Measurements from ENCODE around the gene AGRN.
"Not testable (repeated sequence)": the region's sequence is repeated elsewhere in the genome, so short reads cannot be mapped to it uniquely, and the experiment has no call there.

Gene AGRN

GRCh38 chr1:1067860-1068516 lies 48.1 kb downstream of the AGRN start:
- no peak for DNase-seq

GRCh38 chr1:1068517-1069055 lies 48.7 kb downstream of the AGRN start:
- peak in 4 of 5 donors; percentile 40 to 71 (median 55) for DNase-seq

GRCh38 chr1:1069056-1069710 lies 49.3 kb downstream of the AGRN start:
- peak; percentile 79 to 90 (median 84) for DNase-seq

- DNase-seq: no peak
Measured at GRCh38 chr1:1069711-1070676, 50.1 kb downstream of the AGRN start.

GRCh38 chr1:1071486-1072298 lies 51.8 kb downstream of the AGRN start:
- DNase-seq: no peak

- DNase-seq: no peak
Measured at GRCh38 chr1:1072299-1072848, 52.5 kb downstream of the AGRN start.

- no peak for DNase-seq
Measured at GRCh38 chr1:1072849-1073742, 53.2 kb downstream of the AGRN start.

- peak in 2 of 5 donors; percentile 5 to 8 for DNase-seq
Measured at GRCh38 chr1:1073743-1074587, 54.0 kb downstream of the AGRN start, which contains the start of gene RNF223. Gene RNF223, minus strand, starts transcription at chr1:1074306. Its CDS starts 1,740 bp downstream, at chr1:1072566.

- no peak for DNase-seq
Measured at GRCh38 chr1:1074631-1075147, 54.8 kb downstream of the AGRN start.

GRCh38 chr1:1075148-1075935 lies 55.4 kb downstream of the AGRN start:
- DNase-seq: peak in 1 of 5 donors; percentile 6

GRCh38 chr1:1077396-1077795 lies 57.5 kb downstream of the AGRN start:
- DNase-seq: not testable (repeated sequence)

- DNase-seq: peak in 1 of 5 donors; percentile 16
Measured at GRCh38 chr1:1079408-1080121, 59.6 kb downstream of the AGRN start.

GRCh38 chr1:1080122-1080757 lies 60.3 kb downstream of the AGRN start:
- DNase-seq: no peak

GRCh38 chr1:1080951-1081310 lies 61.0 kb downstream of the AGRN start:
- DNase-seq: no peak

GRCh38 chr1:1081311-1082238 lies 61.7 kb downstream of the AGRN start:
- no peak for DNase-seq

GRCh38 chr1:1082239-1082775 lies 62.4 kb downstream of the AGRN start:
- peak in 1 of 5 donors; percentile 1 for DNase-seq
